NT2/D1 (cell line): ENCODE measurements around the gene PIK3R5.

Experiments
- SUZ12 ChIP-seq: IDR thresholded peaks from 2 replicates; pipeline ENCODE4 v1.6.1; 2011; ENCODE audit not compliant: insufficient read length, insufficient read depth; ENCODE audit errors: extremely low read depth
- ZNF274 ChIP-seq: IDR thresholded peaks from 2 replicates; pipeline ENCODE4 v1.6.1; 2011; ENCODE audit warnings: mild to moderate bottlenecking, low read depth, low read length

DNA sequence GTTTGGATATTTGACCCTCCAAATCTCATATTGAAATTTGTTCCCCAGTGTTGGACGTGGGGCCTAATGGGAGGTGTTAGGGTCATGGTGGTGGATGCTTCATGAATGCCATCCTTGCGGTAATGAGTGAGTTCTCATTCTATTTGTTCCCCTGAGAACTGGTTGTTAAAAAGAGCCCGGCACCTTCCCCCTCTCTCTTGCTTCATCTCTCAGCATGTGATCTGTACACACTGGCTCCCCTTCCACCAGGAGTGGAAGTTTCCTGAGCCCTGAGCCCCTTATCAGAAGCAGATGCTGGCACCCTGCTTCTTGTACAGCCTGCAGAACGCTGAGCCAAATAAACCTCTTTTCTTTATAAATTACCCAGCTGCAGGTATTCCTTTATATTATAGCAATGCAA lies 123.7 kb downstream of the PIK3R5 start:
- no peak for TF ChIP-seq SUZ12
- TF ChIP-seq ZNF274: no peak
